ENCODE measurements around the gene CNTN5. TPM values are rescaled to one million over a fixed set of nuclear protein-coding genes. Genes with fewer than 3 reads are reported as not detected.

Gene CNTN5
- polyA plus RNA-seq, 1 donor from 2014 or later: 1.1 TPM

GRCh38 chr11:99383648-99384245 is 363.0 kb downstream of the CNTN5 start:
- H2AFZ ChIP-seq (ENCODE audit: low read depth, low read length): no peak overlapping the region

GRCh38 chr11:99391245-99391644 is 370.5 kb downstream of the CNTN5 start:
- no peak overlapping the region for H3K4me2 ChIP-seq (ENCODE audit: low read length)
- H3K36me3 ChIP-seq (ENCODE audit: insufficient read depth, low read length): no peaks in the 10 kb centered on the region
- no peak overlapping the region for H3K9ac ChIP-seq (ENCODE audit: low read length)
- no peaks in the 10 kb centered on the region for H3K27me3 ChIP-seq (ENCODE audit: insufficient read depth, low read depth, low read length)
- no peaks in the 10 kb centered on the region for H3K9me3 ChIP-seq (ENCODE audit: low read length)
- H3K9me2 ChIP-seq (ENCODE audit: insufficient read depth, low read length): no peaks in the 10 kb centered on the region
- no peak overlapping the region for H2AFZ ChIP-seq (ENCODE audit: low read depth, low read length)
- no peak for TF ChIP-seq RAD21 (conservative IDR thresholded peaks at IDR 0.05)
- TF ChIP-seq EP300 (conservative IDR thresholded peaks at IDR 0.05; ENCODE audit: poor library complexity, severe bottlenecking): no peak
- TF ChIP-seq EZH2 (IDR thresholded peaks at IDR 0.05; ENCODE audit: borderline replicate concordance, insufficient read depth, low read length, poor library complexity, severe bottlenecking): no peak
- TF ChIP-seq POLR2AphosphoS5 (IDR thresholded peaks at IDR 0.05): no peak
- TF ChIP-seq TAF1 (IDR thresholded peaks at IDR 0.05; ENCODE audit: low read depth): no peak
- no peak overlapping the region for H3K27ac ChIP-seq (ENCODE audit: low read length)
- no peak overlapping the region for H3K4me3 ChIP-seq (ENCODE audit: low read length)
- no peaks in the 10 kb centered on the region for H4K20me1 ChIP-seq (ENCODE audit: insufficient read depth)
- H3K79me2 ChIP-seq (replicated peaks; ENCODE audit: insufficient read depth, low read length): no peaks in the 10 kb centered on the region
- H3F3A ChIP-seq (ENCODE audit: insufficient read depth, low read length, poor library complexity, severe bottlenecking): no peaks in the 10 kb centered on the region

More at GRCh38 chr11:99383648-99384245, 363.0 kb downstream of the CNTN5 start:
- Histone ChIP-seq H3K9me3 (ENCODE audit: low read length) (no peaks in the 10 kb centered on the region), H3K9ac (ENCODE audit: low read length) (no peak overlapping the region), H3K27me3 (ENCODE audit: insufficient read depth, low read depth, low read length) (no peaks in the 10 kb centered on the region), H3K79me2 (replicated peaks; ENCODE audit: insufficient read depth, low read length) (no peaks in the 10 kb centered on the region), H4K20me1 (ENCODE audit: insufficient read depth) (no peaks in the 10 kb centered on the region), H3K4me3 (ENCODE audit: low read length) (no peak overlapping the region), H3K36me3 (ENCODE audit: insufficient read depth, low read length) (no peaks in the 10 kb centered on the region), H3K4me2 (ENCODE audit: low read length) (no peak overlapping the region), H3K9me2 (ENCODE audit: insufficient read depth, low read length) (no peaks in the 10 kb centered on the region), H3F3A (ENCODE audit: insufficient read depth, low read length, poor library complexity, severe bottlenecking) (no peaks in the 10 kb centered on the region), H3K27ac (ENCODE audit: low read length) (peak overlapping the region; percentile 2)
- TF ChIP-seq RAD21 (conservative IDR thresholded peaks at IDR 0.05) (no peak), POLR2AphosphoS5 (IDR thresholded peaks at IDR 0.05) (peak; percentile 67), EP300 (conservative IDR thresholded peaks at IDR 0.05; ENCODE audit: poor library complexity, severe bottlenecking) (peak; percentile 36)

GRCh38 chr11:99406345-99406744 is 385.6 kb downstream of the CNTN5 start:
- Histone ChIP-seq H3K27ac (ENCODE audit: low read length) (no peak overlapping the region), H2AFZ (ENCODE audit: low read depth, low read length) (no peak overlapping the region), H3K27me3 (ENCODE audit: insufficient read depth, low read depth, low read length) (no peaks in the 10 kb centered on the region), H3K9me2 (ENCODE audit: insufficient read depth, low read length) (no peaks in the 10 kb centered on the region), H3F3A (ENCODE audit: insufficient read depth, low read length, poor library complexity, severe bottlenecking) (no peaks in the 10 kb centered on the region), H3K4me2 (ENCODE audit: low read length) (no peak overlapping the region), H3K9me3 (ENCODE audit: low read length) (no peaks in the 10 kb centered on the region), H3K9ac (ENCODE audit: low read length) (no peak overlapping the region), H4K20me1 (ENCODE audit: insufficient read depth) (no peaks in the 10 kb centered on the region), H3K4me3 (ENCODE audit: low read length) (no peak overlapping the region), H3K36me3 (ENCODE audit: insufficient read depth, low read length) (no peaks in the 10 kb centered on the region), H3K79me2 (replicated peaks; ENCODE audit: insufficient read depth, low read length) (no peaks in the 10 kb centered on the region)
- TF ChIP-seq SMC3 (conservative IDR thresholded peaks at IDR 0.05; ENCODE audit: poor library complexity): no peak
- no peak for TF ChIP-seq MXI1 (conservative IDR thresholded peaks at IDR 0.05; ENCODE audit: poor library complexity, severe bottlenecking)
- TF ChIP-seq EP300 (conservative IDR thresholded peaks at IDR 0.05; ENCODE audit: poor library complexity, severe bottlenecking): no peak
- TF ChIP-seq RAD21 (conservative IDR thresholded peaks at IDR 0.05): no peak
- TF ChIP-seq POLR2AphosphoS5 (IDR thresholded peaks at IDR 0.05): no peak
- no peak for TF ChIP-seq REST (IDR thresholded peaks at IDR 0.05; ENCODE audit: borderline replicate concordance)
- no peak for TF ChIP-seq EZH2 (IDR thresholded peaks at IDR 0.05; ENCODE audit: borderline replicate concordance, insufficient read depth, low read length, poor library complexity, severe bottlenecking)
- no peak for TF ChIP-seq TAF1 (IDR thresholded peaks at IDR 0.05; ENCODE audit: low read depth)
- TF ChIP-seq CTCF (IDR thresholded peaks at IDR 0.05; ENCODE audit: poor library complexity, severe bottlenecking): no peak
